Fibroblast of upper back skin (primary cell): ENCODE data around the gene PARK7.

ENCODE experiments used
- DNase-seq: peaks from one replicate; pipeline ENCODE4 v3.0.0-alpha.2; 2013

PARK7 gene

GRCh38 chr1:8025061-8025670 is 63.7 kb downstream of the PARK7 start:
- DNase-seq, result peak; percentile 17

- no peak for DNase-seq
Measured at GRCh38 chr1:8025671-8026144, 64.2 kb downstream of the PARK7 start.

- DNase-seq, result peak; percentile 93
Measured at GRCh38 chr1:8026153-8026975, 64.9 kb downstream of the PARK7 start, which contains the start of gene ERRFI1. TSS of gene ERRFI1 (minus strand) at chr1:8026309. CDS start at chr1:8015619, 10,690 bp downstream.

GRCh38 chr1:8026976-8027747 is 65.7 kb downstream of the PARK7 start:
- no peak for DNase-seq

GRCh38 chr1:8027748-8028570 is 66.4 kb downstream of the PARK7 start:
- peak; percentile 84 for DNase-seq

GRCh38 chr1:8028571-8028910 is 67.0 kb downstream of the PARK7 start:
- no peak for DNase-seq

DNA sequence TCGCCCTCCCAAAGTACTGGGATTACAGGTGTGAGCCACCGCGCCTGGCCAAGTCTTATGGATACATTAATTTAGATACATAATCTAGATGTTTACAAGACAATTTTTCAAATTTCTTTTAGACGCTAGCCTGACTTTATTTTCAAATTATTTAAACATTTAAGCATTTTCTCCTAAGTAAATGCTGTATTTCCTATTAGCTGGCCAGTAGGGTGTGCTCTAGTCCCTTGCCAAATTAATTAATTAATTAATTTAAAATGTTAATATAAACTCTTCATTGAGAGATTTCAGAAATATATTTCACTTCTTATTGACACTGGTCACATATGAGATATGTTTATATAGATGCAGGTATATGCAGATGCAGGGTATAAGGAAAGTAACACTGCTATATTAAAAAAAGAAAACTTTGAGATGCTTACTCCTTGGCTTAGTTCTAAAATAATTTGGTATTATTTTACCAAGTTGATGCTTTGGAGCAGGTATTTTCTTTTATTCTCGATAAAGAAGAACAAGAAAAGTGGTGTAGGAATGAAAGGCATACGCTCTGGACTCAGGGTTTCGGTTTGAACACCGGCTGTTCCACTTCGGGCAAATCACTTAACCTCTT is 69.8 kb downstream of the PARK7 start:
- DNase-seq, result peak; percentile 59

DNA sequence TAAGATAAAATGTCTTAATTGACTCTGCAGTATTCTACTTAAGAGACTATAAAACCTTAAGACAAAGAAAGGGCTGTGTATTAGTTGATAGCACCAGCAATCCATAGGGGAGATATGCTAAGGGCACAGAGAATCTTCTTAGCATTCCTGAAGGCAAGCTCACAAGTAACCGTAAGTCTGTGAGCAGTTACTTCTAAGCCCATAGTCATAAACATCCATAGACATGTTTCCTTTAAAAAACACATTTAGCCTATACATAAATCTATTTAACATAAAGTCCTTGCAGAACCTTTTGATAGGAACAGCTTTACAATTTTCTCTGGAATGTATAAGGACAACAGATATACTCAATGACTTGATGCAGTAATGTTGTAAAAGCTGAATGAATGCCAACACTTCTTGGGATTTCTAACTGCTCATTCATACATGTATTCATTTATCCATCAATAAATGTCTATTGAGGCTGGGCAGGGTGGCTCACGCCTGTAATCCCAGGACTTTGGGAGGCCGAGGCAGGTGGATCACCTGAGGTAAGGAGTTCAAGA is 70.9 kb downstream of the PARK7 start:
- peak; percentile 60 for DNase-seq

DNA sequence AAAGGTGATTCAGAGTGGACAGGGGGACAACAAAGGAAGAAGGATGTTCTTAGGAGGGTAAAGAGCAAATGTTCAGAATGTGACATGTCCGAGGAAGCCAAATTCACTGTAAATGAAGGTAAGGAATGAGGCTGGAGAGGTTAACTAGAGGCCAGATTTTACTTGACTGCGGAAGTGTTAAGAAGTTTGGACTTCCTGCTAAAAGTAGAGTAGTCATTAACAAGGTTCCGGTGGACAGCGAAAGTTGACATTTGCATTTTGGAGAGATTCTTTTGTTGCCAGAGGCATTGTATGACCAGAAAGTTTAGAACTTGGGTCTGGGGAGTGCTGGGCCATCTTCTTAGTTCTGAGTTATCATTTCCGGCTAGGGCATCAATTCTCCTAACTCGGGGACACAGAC is 71.8 kb downstream of the PARK7 start:
- no peak for DNase-seq
